Naive thymus-derived CD4-positive, alpha-beta T cell (primary cell): ENCODE measurements around the gene VPS33B. TPM values are rescaled to one million over a fixed set of nuclear protein-coding genes. Genes with fewer than 3 reads are reported as not detected.

Source experiments
- ATAC-seq: fragments of 150-1000 bp; cut with Tn5 transposase; 2 replicates; pipeline ENCODE4 v1.10.0; 2021; ENCODE audit warnings: mild to moderate bottlenecking, moderate library complexity
- CTCF ChIA-PET: fragments of 350-600 bp; sonication (Branson Sonifier 250); formaldehyde crosslinking; loops from one replicate; lab custom pipeline; 2021; ENCODE audit warnings: antibody characterized with exemption; lab: Charles Lee
- POLR2A ChIA-PET: fragments of 350-600 bp; sonication (Branson Sonifier 250); formaldehyde crosslinking; loops from one replicate; lab custom pipeline; 2021; ENCODE audit warnings: antibody characterized with exemption, inconsistent platforms; lab: Charles Lee
- DNase-seq, 9 donors: peaks; one replicate each; pipeline versions ENCODE4 v3.0.0 to v3.0.0-alpha.2; 2020 to 2022; ENCODE audit warnings: mixed read lengths in 1 of 9
- H3K27ac ChIP-seq: one replicate; pipeline ENCODE4 v1.7.0; 2013; ENCODE audit warnings: mild to moderate bottlenecking, low read depth, low read length, moderate library complexity
- H3K27me3 ChIP-seq, 2 donors: one replicate each; pipeline ENCODE4 v1.7.0; 2013; ENCODE audit warnings: low read length in 2 of 2, mild to moderate bottlenecking in 2 of 2, moderate library complexity in 2 of 2; ENCODE audit not compliant: control insufficient read depth in 2 of 2, insufficient read depth in 2 of 2
- H3K36me3 ChIP-seq, 3 experiments: 1 replicate in 2 of 3; 2 replicates in 1 of 3; pipeline ENCODE4 v1.7.0; 2013; ENCODE audit warnings: low read length in 3 of 3, mild to moderate bottlenecking in 3 of 3, moderate library complexity in 1 of 3; ENCODE audit not compliant: insufficient read depth in 3 of 3, control insufficient read depth in 2 of 3
- H3K4me1 ChIP-seq, 2 donors: one replicate each; pipeline ENCODE4 v1.7.0; 2013; ENCODE audit warnings: low read length in 2 of 2, mild to moderate bottlenecking in 2 of 2, moderate library complexity in 1 of 2; ENCODE audit not compliant: control insufficient read depth in 2 of 2, insufficient read depth in 2 of 2
- H3K4me3 ChIP-seq: 2 replicates; pipeline ENCODE4 v1.7.0; 2013; ENCODE audit warnings: mild to moderate bottlenecking, low read length
- H3K9me3 ChIP-seq, 3 experiments: 1 replicate in 2 of 3; 2 replicates in 1 of 3; pipeline ENCODE4 v1.7.0; 2013; ENCODE audit warnings: low read length in 3 of 3; ENCODE audit not compliant: control insufficient read depth in 2 of 3
- H3K27ac Mint-ChIP-seq, 9 donors: one replicate each; pipeline ENCODE4 v1.8.0; 2020 to 2022; ENCODE audit warnings: mixed read lengths in 9 of 9, mild to moderate bottlenecking in 8 of 9, moderate library complexity in 5 of 9, inconsistent platforms in 2 of 9
- H3K27me3 Mint-ChIP-seq, 5 donors: one replicate each; pipeline ENCODE4 v1.8.0; 2021 to 2022; ENCODE audit warnings: mixed read lengths in 5 of 5, mild to moderate bottlenecking in 1 of 5
- H3K36me3 Mint-ChIP-seq, 5 donors: one replicate each; pipeline ENCODE4 v1.8.0; 2020 to 2022; ENCODE audit warnings: mixed read lengths in 5 of 5, mild to moderate bottlenecking in 3 of 5, inconsistent platforms in 1 of 5
- H3K4me1 Mint-ChIP-seq, 7 donors: one replicate each; pipeline ENCODE4 v1.8.0; 2020 to 2022; ENCODE audit warnings: mixed read lengths in 7 of 7, mild to moderate bottlenecking in 3 of 7, inconsistent platforms in 1 of 7
- H3K4me3 Mint-ChIP-seq, 10 donors: one replicate each; pipeline ENCODE4 v1.8.0; 2020 to 2022; ENCODE audit warnings: mild to moderate bottlenecking in 10 of 10, mixed read lengths in 10 of 10, moderate library complexity in 6 of 10, inconsistent platforms in 2 of 10
- H3K9me3 Mint-ChIP-seq, 11 donors: one replicate each; pipeline ENCODE4 v1.8.0; 2020 to 2022; ENCODE audit warnings: mixed read lengths in 11 of 11, mild to moderate bottlenecking in 4 of 11, inconsistent platforms in 1 of 11, moderate library complexity in 1 of 11
- intact Hi-C, 2 donors: fragments of 100-400 bp; cut with micrococcal nuclease; formaldehyde crosslinking; loops; one replicate each; pipeline ENCODE4 v1.15.1; 2023
- polyA plus RNA-seq, 2 donors: library from polyadenylated mRNA; unstranded; fragments of 300-500 nt; fragmentation: Illumina TruSeq; gene quantifications; one replicate each; pipeline ENCODE4 v1.2.3, GENCODE V29; 2021
- total RNA-seq, 6 experiments: library from RNA in 5 of 6; stranded (reverse) in 5 of 6; gene quantifications; 1 replicate in 5 of 6; 2 replicates in 1 of 6; pipeline ENCODE4 v1.2.3 and lab custom pipeline; 2021 to 2026

VPS33B gene
- total and polyA plus RNA-seq, 7 experiments from 2014 or later = 8.3 to 28.1 (median 20.4) TPM

GRCh38 chr15:91007266-91007665, 15.1 kb downstream of the VPS33B start:
- H3K4me1 Mint-ChIP-seq = peaks cover 0 to 2% (median 0%) of the 10 kb centered on the region in 7 donors
- H3K4me3 ChIP-seq = no peak overlapping the region
- peaks cover 24 to 51% (median 29%) of the 10 kb centered on the region in 5 donors for H3K36me3 Mint-ChIP-seq
- H3K36me3 ChIP-seq = peaks cover 0 to 83% (median 10%) of the 10 kb centered on the region in 3 experiments
- no peaks in the 10 kb centered on the region for H3K4me1 ChIP-seq
- intact Hi-C loops = no loop called here
- H3K27me3 ChIP-seq = no peaks in the 10 kb centered on the region
- POLR2A ChIA-PET = interaction anchor here (1.4 kb wide), 1 partner anchor 13 kb away, joined by 3 read pairs; the partner anchor contains the start of gene PRC1
- no peak overlapping the region for H3K4me3 Mint-ChIP-seq
- no peak for DNase-seq
- H3K27ac Mint-ChIP-seq = no peak overlapping the region
- H3K9me3 Mint-ChIP-seq = no peaks in the 10 kb centered on the region
- H3K27ac ChIP-seq = no peak overlapping the region
- CTCF ChIA-PET = no interaction called here
- no peaks in the 10 kb centered on the region for H3K27me3 Mint-ChIP-seq
- ATAC-seq = no peak
- no peaks in the 10 kb centered on the region for H3K9me3 ChIP-seq

GRCh38 chr15:91001209-91001608, 21.2 kb downstream of the VPS33B start:
- Mint-ChIP-seq H3K4me3 (no peak overlapping the region), H3K36me3 (peaks cover 10 to 57% (median 21%) of the 10 kb centered on the region in 5 donors), H3K9me3 (no peaks in the 10 kb centered on the region), H3K27ac (no peak overlapping the region), H3K4me1 (peaks cover 0 to 4% (median 0%) of the 10 kb centered on the region in 7 donors), H3K27me3 (no peaks in the 10 kb centered on the region)
- CTCF ChIA-PET = interaction anchor here (0.9 kb wide), 1 partner anchor 70 kb away, joined by 3 read pairs; no protein-coding TSS in a partner anchor
- no peak overlapping the region for H3K27ac ChIP-seq
- ATAC-seq = no peak
- H3K36me3 ChIP-seq = peaks cover 4 to 66% (median 12%) of the 10 kb centered on the region in 3 experiments
- H3K9me3 ChIP-seq = no peaks in the 10 kb centered on the region
- H3K27me3 ChIP-seq = no peaks in the 10 kb centered on the region
- POLR2A ChIA-PET = no interaction called here
- no peak overlapping the region for H3K4me3 ChIP-seq
- H3K4me1 ChIP-seq = no peaks in the 10 kb centered on the region
- intact Hi-C loops = no loop called here
- no peak for DNase-seq

- H3K4me3 ChIP-seq = no peak overlapping the region
- no peak overlapping the region for H3K27ac ChIP-seq
- DNase-seq = no peak
- peaks cover 5 to 8% of the 10 kb centered on the region in 2 donors for H3K4me1 ChIP-seq
- Mint-ChIP-seq H3K9me3 (no peaks in the 10 kb centered on the region), H3K27ac (peak overlapping the region in 1 of 9 donors; percentile 8), H3K27me3 (no peaks in the 10 kb centered on the region), H3K36me3 (peaks cover 4 to 42% (median 21%) of the 10 kb centered on the region in 5 donors), H3K4me1 (peaks cover 4 to 18% (median 12%) of the 10 kb centered on the region in 7 donors), H3K4me3 (no peak overlapping the region)
- no peaks in the 10 kb centered on the region for H3K9me3 ChIP-seq
- peaks cover 4 to 46% (median 9%) of the 10 kb centered on the region in 3 experiments for H3K36me3 ChIP-seq
- POLR2A ChIA-PET = no interaction called here
- H3K27me3 ChIP-seq = no peaks in the 10 kb centered on the region
- ATAC-seq = no peak
- CTCF ChIA-PET = no interaction called here
- intact Hi-C loops = no loop called here
Observed at GRCh38 chr15:90998737-90999136, 23.7 kb downstream of the VPS33B start.

DNA sequence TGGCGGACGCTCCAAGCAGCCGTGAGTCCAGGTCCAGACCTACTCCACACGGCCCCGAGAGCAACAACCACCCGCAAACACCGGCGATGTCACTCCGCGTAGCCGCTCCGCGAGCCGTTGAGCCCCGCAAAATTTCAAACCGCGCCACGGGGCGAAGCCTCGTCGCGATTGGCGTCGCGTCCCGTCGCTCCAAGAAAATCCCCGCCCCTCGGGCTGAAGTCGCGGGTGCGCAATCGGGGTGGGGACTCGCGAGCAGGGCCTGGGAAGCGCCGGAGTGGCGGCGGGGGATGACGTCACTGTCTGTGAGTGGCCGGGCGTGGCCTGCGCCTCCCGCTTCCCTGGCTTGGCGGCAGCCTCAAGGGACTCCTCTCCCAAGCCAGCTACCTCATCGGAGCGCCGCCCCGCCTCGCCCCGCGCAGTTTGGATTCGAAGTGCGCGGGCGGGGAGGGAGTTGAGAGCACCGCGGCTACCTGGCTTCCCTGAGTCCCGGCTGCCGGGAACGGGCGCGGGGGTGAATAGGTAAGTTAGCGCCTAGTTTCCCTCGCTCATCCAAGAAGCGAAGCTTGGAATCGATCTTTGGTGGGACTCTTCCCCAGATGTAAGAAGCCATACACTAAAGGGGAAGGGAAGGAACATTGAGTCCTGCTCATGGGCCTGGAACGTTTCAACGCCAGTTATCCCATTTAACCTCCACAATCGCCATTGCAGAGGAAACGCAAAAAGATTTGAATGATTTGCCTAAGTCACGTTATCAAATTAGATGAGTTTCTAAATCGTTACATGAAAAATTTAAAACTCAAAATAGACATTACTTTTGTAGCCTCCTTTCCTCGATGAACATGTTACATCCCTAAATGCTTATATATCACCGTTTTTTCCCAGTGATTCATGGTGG, 27.7 kb downstream of the VPS33B start, which contains the start of gene PRC1:
TSS of gene PRC1 (minus strand) at position 119 of the 895 bp plus-strand sequence. CDS start at position 1, 118 bp downstream.
- Mint-ChIP-seq H3K36me3 (peaks cover 4 to 23% (median 7%) of the 10 kb centered on the region in 5 donors), H3K27ac (peak within 1 kb of the TSS; percentile 88 to 100 (median 97)), H3K27me3 (no peaks in the 10 kb centered on the region), H3K9me3 (peaks cover 0 to 4% (median 0%) of the 10 kb centered on the region in 11 donors), H3K4me1 (peaks cover 3 to 43% (median 16%) of the 10 kb centered on the region in 7 donors), H3K4me3 (peak within 1 kb of the TSS; percentile 96 to 99 (median 98))
- ATAC-seq (peak; percentile 99), DNase-seq (peak; percentile 95 to 99 (median 95))
- H3K4me1 ChIP-seq = peaks cover 9 to 14% of the 10 kb centered on the region in 2 donors
- no peaks in the 10 kb centered on the region for H3K27me3 ChIP-seq
- H3K27ac ChIP-seq = peak within 1 kb of the TSS; percentile 86
- POLR2A ChIA-PET = interaction anchor here (0.6 to 1.0 kb wide), 3 partner anchors 13 to 28 kb away, joined by 3 to 4 read pairs (median 3); partner anchors contain the start of gene VPS33B
- H3K9me3 ChIP-seq = no peaks in the 10 kb centered on the region
- intact Hi-C loops = loop anchor here (1.0 kb wide), 3 partner anchors 28 to 59 kb away; partner anchors contain the start of genes RCCD1 (in 2 of the 2), UNC45A (in 2 of the 2) and VPS33B (in 2 of the 2)
- peaks cover 0 to 15% (median 2%) of the 10 kb centered on the region in 3 experiments for H3K36me3 ChIP-seq
- peak within 1 kb of the TSS; percentile 70 for H3K4me3 ChIP-seq
- CTCF ChIA-PET = no interaction called here

GRCh38 chr15:90994059-90994416, 28.4 kb downstream of the VPS33B start:
- Mint-ChIP-seq H3K36me3 (peaks cover 4 to 19% (median 5%) of the 10 kb centered on the region in 5 donors), H3K4me1 (peaks cover 3 to 46% (median 16%) of the 10 kb centered on the region in 7 donors), H3K27ac (peak overlapping the region; percentile 88 to 100 (median 97)), H3K4me3 (peak overlapping the region; percentile 96 to 99 (median 98)), H3K27me3 (no peaks in the 10 kb centered on the region), H3K9me3 (peaks cover 0 to 4% (median 0%) of the 10 kb centered on the region in 11 donors)
- peaks cover 9 to 14% of the 10 kb centered on the region in 2 donors for H3K4me1 ChIP-seq
- ChIA-PET CTCF (no interaction called here), POLR2A (interaction anchor here (0.6 kb wide), 1 partner anchor 19 kb away, joined by 3 read pairs; no protein-coding TSS in a partner anchor)
- peak overlapping the region; percentile 70 for H3K4me3 ChIP-seq
- intact Hi-C loops = loop anchor here (1.0 kb wide), 3 partner anchors 28 to 59 kb away; partner anchors contain the start of genes RCCD1 (in 2 of the 2), UNC45A (in 2 of the 2) and VPS33B (in 2 of the 2)
- DNase-seq (peak in 2 of 9 donors; percentile 1 to 45), ATAC-seq (peak; percentile 11)
- no peaks in the 10 kb centered on the region for H3K27me3 ChIP-seq
- peak overlapping the region; percentile 86 for H3K27ac ChIP-seq
- H3K9me3 ChIP-seq = no peaks in the 10 kb centered on the region
- peaks cover 0 to 9% (median 0%) of the 10 kb centered on the region in 3 experiments for H3K36me3 ChIP-seq

DNA sequence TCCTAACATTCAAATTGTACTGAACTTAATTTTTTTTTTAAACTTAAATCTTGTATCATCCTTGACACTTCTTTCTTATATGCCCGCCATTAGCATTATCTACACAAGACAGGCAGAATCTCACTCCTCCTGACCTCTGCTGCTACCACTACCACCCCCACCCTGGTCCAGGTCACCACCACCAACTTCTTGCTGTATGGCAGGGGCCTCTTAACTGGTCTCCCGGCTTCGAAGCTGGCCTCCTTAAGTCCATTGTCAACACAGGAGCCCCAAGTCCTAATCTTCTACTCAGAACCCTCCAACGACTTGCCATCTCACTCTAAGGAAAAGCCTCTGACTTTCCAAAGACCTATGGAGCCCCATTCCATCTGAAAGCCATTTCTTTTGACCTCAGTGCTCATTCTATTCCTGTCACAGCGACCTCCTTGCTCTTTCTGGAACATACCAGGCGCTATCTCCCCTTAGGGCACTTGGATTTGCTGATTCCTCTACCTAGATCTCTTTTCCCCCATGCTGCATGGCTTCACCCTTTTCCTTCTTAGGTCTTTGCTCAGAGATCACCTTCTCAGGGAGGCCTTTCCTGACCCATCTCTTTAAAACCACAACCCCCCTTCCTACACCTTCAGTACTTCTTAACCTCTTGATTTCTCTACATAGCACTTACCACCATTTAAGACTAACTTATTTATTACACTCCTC, 30.7 kb downstream of the VPS33B start:
- no peaks in the 10 kb centered on the region for H3K27me3 ChIP-seq
- CTCF ChIA-PET = no interaction called here
- Mint-ChIP-seq H3K27ac (peak overlapping the region in 1 of 9 donors; percentile 6), H3K9me3 (peaks cover 0 to 4% (median 0%) of the 10 kb centered on the region in 11 donors), H3K36me3 (peaks cover 0 to 5% (median 0%) of the 10 kb centered on the region in 5 donors), H3K27me3 (no peaks in the 10 kb centered on the region), H3K4me1 (peaks cover 5 to 62% (median 16%) of the 10 kb centered on the region in 7 donors), H3K4me3 (peak overlapping the region in 2 of 10 donors; percentile 4 to 6)
- H3K27ac ChIP-seq = no peak overlapping the region
- H3K4me3 ChIP-seq = no peak overlapping the region
- intact Hi-C loops = no loop called here
- POLR2A ChIA-PET = no interaction called here
- DNase-seq = no peak
- ATAC-seq = no peak
- H3K4me1 ChIP-seq = peaks cover 9 to 14% of the 10 kb centered on the region in 2 donors
- peaks cover 0 to 4% (median 0%) of the 10 kb centered on the region in 3 experiments for H3K36me3 ChIP-seq
- no peaks in the 10 kb centered on the region for H3K9me3 ChIP-seq
